ENCODE data around the gene WDPCP.

DNA sequence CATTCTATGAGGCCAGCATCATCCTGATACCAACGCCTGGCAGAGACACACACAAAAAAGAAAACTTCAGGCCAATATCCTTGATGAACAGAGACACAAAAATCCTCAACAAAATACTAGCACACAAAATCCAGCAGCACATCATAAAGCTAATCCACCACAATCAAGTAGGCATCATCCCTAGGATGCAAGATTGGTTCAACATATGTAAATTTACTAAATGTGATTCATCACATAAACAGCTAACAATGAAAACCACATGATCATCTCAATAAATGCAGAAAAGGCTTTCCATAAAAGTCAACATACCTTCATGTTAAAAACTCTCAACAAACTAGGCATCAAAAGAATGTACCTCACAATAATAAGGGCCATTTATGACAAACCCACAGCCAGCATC, 65.3 kb downstream of the WDPCP start:
- no peak for TF ChIP-seq MAX (IDR thresholded peaks at IDR 0.05; ENCODE audit: low read depth, low read length)
- TF ChIP-seq CTCF (IDR thresholded peaks at IDR 0.05; ENCODE audit: low read depth, low read length) = no peak
- no peak for TF ChIP-seq POLR2A (IDR thresholded peaks at IDR 0.05; ENCODE audit: extremely low read depth, insufficient read length)
- TF ChIP-seq MYC (IDR thresholded peaks at IDR 0.05; ENCODE audit: low read depth, low read length) = no peak

All from NB4 (cell line).